ENCODE data around the gene NNT. TPM values are rescaled to one million over a fixed set of nuclear protein-coding genes. Genes with fewer than 3 reads are reported as not detected.
A peak's percentile ranks its signal among the peaks of the same experiment; 100 is the strongest.
"Not testable (repeated sequence)": the region's sequence is repeated elsewhere in the genome, so short reads cannot be mapped to it uniquely, and the experiment has no call there.

NNT gene
- total RNA-seq, 1 experiment from 2014 or later, result 112 TPM

DNA sequence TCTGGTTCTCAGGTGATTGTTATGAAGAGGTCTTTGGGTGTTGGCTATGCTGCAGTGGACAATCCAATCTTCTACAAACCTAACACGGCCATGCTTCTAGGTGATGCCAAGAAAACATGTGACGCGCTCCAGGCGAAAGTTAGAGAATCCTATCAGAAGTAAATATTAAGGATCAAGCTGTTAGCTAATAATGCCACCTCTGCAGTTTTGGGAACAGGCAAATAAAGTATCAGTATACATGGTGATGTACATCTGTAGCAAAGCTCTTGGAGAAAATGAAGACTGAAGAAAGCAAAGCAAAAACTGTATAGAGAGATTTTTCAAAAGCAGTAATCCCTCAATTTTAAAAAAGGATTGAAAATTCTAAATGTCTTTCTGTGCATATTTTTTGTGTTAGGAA is 101.3 kb downstream of the NNT start:
- Histone ChIP-seq H3K36me3 (ENCODE audit: low read depth) (no peaks in the 10 kb centered on the region), H3K27ac (no peak overlapping the region), H3F3A (ENCODE audit: insufficient read depth, low read depth) (no peaks in the 10 kb centered on the region), H3K4me2 (no peak overlapping the region), H3K4me1 (replicated peaks; ENCODE audit: insufficient read depth) (no peaks in the 10 kb centered on the region), H3K27me3 (ENCODE audit: insufficient read depth, low read depth) (no peaks in the 10 kb centered on the region), H3K79me2 (ENCODE audit: low read depth) (no peaks in the 10 kb centered on the region), H4K20me1 (ENCODE audit: insufficient read depth) (0 out of 2 replicates have a peak, but pooled peaks cover 3% of the 10 kb centered on the region), H3K9me3 (ENCODE audit: insufficient read depth, low read depth) (no peaks in the 10 kb centered on the region), H3K9me2 (ENCODE audit: insufficient read depth) (no peaks in the 10 kb centered on the region), H3K4me3 (no peak overlapping the region), H2AFZ (no peak overlapping the region)
- intact Hi-C loops (cut with micrococcal nuclease; ENCODE audit: unreplicated experiment), result no loop called here
- CTCF ChIA-PET, result no interaction called here
- BruUV-seq (replicated peaks), result no TSS peak
- DNase-seq, result peak in 1 of 2 experiments; percentile 25
- TF ChIP-seq EZH2 (IDR thresholded peaks at IDR 0.05; ENCODE audit: low read depth), result no peak
- TF ChIP-seq, protein P1, sequence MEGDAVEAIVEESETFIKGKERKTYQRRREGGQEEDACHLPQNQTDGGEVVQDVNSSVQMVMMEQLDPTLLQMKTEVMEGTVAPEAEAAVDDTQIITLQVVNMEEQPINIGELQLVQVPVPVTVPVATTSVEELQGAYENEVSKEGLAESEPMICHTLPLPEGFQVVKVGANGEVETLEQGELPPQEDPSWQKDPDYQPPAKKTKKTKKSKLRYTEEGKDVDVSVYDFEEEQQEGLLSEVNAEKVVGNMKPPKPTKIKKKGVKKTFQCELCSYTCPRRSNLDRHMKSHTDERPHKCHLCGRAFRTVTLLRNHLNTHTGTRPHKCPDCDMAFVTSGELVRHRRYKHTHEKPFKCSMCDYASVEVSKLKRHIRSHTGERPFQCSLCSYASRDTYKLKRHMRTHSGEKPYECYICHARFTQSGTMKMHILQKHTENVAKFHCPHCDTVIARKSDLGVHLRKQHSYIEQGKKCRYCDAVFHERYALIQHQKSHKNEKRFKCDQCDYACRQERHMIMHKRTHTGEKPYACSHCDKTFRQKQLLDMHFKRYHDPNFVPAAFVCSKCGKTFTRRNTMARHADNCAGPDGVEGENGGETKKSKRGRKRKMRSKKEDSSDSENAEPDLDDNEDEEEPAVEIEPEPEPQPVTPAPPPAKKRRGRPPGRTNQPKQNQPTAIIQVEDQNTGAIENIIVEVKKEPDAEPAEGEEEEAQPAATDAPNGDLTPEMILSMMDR (conservative IDR thresholded peaks at IDR 0.05), result no peak
- POLR2A ChIA-PET (ENCODE audit: unreplicated experiment), result no interaction called here

DNA sequence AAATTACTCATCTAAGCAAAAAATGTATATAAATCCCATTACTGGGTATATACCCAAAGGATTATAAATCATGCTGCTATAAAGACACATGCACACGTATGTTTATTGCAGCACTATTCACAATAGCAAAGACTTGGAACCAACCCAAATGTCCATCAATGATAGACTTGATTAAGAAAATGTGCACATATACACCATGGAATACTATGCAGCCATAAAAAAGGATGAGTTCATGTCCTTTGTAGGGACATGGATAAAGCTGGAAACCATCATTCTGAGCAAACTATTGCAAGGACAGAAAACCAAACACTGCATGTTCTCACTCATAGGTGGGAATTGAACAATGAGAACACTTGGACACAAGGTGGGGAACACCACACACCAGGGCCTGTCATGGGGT is 103.6 kb downstream of the NNT start:
- H3K9me3 ChIP-seq (ENCODE audit: insufficient read depth, low read depth); H4K20me1 ChIP-seq (ENCODE audit: insufficient read depth); H3K4me3 ChIP-seq; H3K4me2 ChIP-seq; POLR2A ChIA-PET (ENCODE audit: unreplicated experiment); intact Hi-C loops (cut with micrococcal nuclease; ENCODE audit: unreplicated experiment); BruUV-seq (replicated peaks); H3K79me2 ChIP-seq (ENCODE audit: low read depth); H3K27me3 ChIP-seq (ENCODE audit: insufficient read depth, low read depth); DNase-seq; H3K36me3 ChIP-seq (ENCODE audit: low read depth); H3K27ac ChIP-seq; H3K4me1 ChIP-seq (replicated peaks; ENCODE audit: insufficient read depth); H3F3A ChIP-seq (ENCODE audit: insufficient read depth, low read depth); CTCF ChIA-PET; H3K9me2 ChIP-seq (ENCODE audit: insufficient read depth); H2AFZ ChIP-seq: not testable (repeated sequence)

DNA sequence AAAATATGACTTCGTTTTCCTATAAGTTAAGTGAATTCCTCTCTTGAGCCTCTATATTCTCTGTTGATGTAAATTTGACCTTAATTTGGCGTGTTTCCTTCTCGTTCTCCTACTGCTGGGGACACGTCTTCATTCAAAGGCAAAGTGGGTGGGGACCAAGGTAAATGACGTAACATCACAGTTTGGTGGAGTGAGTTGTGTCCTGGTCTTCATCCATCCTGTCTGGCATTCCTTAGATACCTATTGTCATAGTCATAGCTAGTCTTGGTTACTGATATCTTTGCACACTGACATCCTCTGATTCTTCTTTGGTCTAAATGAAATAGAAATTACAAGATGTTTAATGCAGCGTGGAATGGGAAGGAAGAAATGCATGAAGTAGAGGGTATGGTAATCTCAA is 108.5 kb downstream of the NNT start:
- intact Hi-C loops (cut with micrococcal nuclease; ENCODE audit: unreplicated experiment), result no loop called here
- ChIA-PET POLR2A (ENCODE audit: unreplicated experiment) (no interaction called here), CTCF (no interaction called here)
- H3K27me3 ChIP-seq (ENCODE audit: insufficient read depth, low read depth), result 0 out of 2 replicates have a peak, but pooled peaks cover 3% of the 10 kb centered on the region
- H3K9me3 ChIP-seq (ENCODE audit: insufficient read depth, low read depth), result no peaks in the 10 kb centered on the region
- no peaks in the 10 kb centered on the region for H3K9me2 ChIP-seq (ENCODE audit: insufficient read depth)
- 0 out of 2 replicates have a peak overlapping the region, but pooled peaks have one; percentile 4 for H3K4me2 ChIP-seq
- H2AFZ ChIP-seq, result no peak overlapping the region
- 0 out of 2 replicates have a peak, but pooled peaks cover 3% of the 10 kb centered on the region for H4K20me1 ChIP-seq (ENCODE audit: insufficient read depth)
- H3K79me2 ChIP-seq (ENCODE audit: low read depth), result no peaks in the 10 kb centered on the region
- no peak overlapping the region for H3K4me3 ChIP-seq
- BruUV-seq (replicated peaks), result no TSS peak
- peak in 1 of 2 experiments; percentile 48 for DNase-seq
- no peaks in the 10 kb centered on the region for H3K36me3 ChIP-seq (ENCODE audit: low read depth)
- H3F3A ChIP-seq (ENCODE audit: insufficient read depth, low read depth), result no peaks in the 10 kb centered on the region
- H3K27ac ChIP-seq, result no peak overlapping the region
- H3K4me1 ChIP-seq (replicated peaks; ENCODE audit: insufficient read depth), result no peaks in the 10 kb centered on the region
- TF ChIP-seq EZH2 (IDR thresholded peaks at IDR 0.05; ENCODE audit: low read depth), result no peak
- TF ChIP-seq, protein P1 (conservative IDR thresholded peaks at IDR 0.05), result no peak

DNA sequence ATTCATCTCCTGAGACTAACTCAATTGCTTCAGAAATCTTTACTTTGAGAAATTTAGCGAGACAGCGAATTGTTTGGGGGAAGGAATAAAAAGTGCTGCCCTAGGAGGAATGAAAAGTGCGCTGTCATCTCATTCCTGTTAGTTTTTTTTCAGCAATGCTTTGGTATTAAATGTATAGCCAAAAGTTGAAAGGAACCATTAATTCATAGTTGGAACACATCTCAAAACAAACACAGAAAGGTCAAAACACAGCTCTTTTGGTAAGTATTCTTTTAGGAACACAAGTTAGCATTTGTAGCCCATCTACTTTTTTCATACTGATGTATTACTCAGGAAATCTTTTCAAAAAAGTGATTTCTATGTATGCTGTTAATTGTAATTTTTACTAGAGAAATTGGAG is 109.1 kb downstream of the NNT start:
- no peaks in the 10 kb centered on the region for H3K79me2 ChIP-seq (ENCODE audit: low read depth)
- H2AFZ ChIP-seq, result no peak overlapping the region
- H3K9me2 ChIP-seq (ENCODE audit: insufficient read depth), result no peaks in the 10 kb centered on the region
- 0 out of 2 replicates have a peak, but pooled peaks cover 3% of the 10 kb centered on the region for H4K20me1 ChIP-seq (ENCODE audit: insufficient read depth)
- H3K27ac ChIP-seq, result no peak overlapping the region
- ChIA-PET POLR2A (ENCODE audit: unreplicated experiment) (interaction anchor here (0.6 kb wide), 1 partner anchor 1005 kb away, joined by 7 read pairs; no protein-coding TSS in a partner anchor), CTCF (no interaction called here)
- no peaks in the 10 kb centered on the region for H3K9me3 ChIP-seq (ENCODE audit: insufficient read depth, low read depth)
- H3K4me2 ChIP-seq, result no peak overlapping the region
- no peak for TF ChIP-seq EZH2 (IDR thresholded peaks at IDR 0.05; ENCODE audit: low read depth)
- TF ChIP-seq, protein P1 (conservative IDR thresholded peaks at IDR 0.05), result no peak
- H3F3A ChIP-seq (ENCODE audit: insufficient read depth, low read depth), result no peaks in the 10 kb centered on the region
- BruUV-seq (replicated peaks), result no TSS peak
- H3K27me3 ChIP-seq (ENCODE audit: insufficient read depth, low read depth), result 0 out of 2 replicates have a peak, but pooled peaks cover 3% of the 10 kb centered on the region
- DNase-seq, result no peak
- intact Hi-C loops (cut with micrococcal nuclease; ENCODE audit: unreplicated experiment), result no loop called here
- no peaks in the 10 kb centered on the region for H3K36me3 ChIP-seq (ENCODE audit: low read depth)
- H3K4me3 ChIP-seq, result no peak overlapping the region
- no peaks in the 10 kb centered on the region for H3K4me1 ChIP-seq (replicated peaks; ENCODE audit: insufficient read depth)

DNA sequence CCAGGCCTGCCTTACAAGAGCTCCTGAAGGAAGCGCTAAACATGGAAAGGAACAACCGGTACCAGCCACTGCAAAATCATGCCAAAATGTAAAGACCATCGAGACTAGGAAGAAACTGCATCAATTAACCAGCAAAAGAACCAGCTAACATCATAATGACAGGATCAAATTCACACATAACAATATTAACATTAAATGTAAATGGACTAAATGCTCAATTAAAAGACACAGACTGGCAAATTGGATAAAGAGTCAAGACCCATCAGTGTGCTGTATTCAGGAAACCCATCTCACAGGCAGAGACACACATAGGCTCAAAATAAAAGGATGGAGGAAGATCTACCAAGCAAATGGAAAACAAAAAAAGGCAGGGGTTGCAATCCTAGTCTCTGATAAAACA is 116.8 kb downstream of the NNT start:
- H3K27me3 ChIP-seq (ENCODE audit: insufficient read depth, low read depth); H3K9me3 ChIP-seq (ENCODE audit: insufficient read depth, low read depth); intact Hi-C loops (cut with micrococcal nuclease; ENCODE audit: unreplicated experiment); CTCF ChIA-PET; H3K36me3 ChIP-seq (ENCODE audit: low read depth); POLR2A ChIA-PET (ENCODE audit: unreplicated experiment); H2AFZ ChIP-seq; H3K79me2 ChIP-seq (ENCODE audit: low read depth); H3F3A ChIP-seq (ENCODE audit: insufficient read depth, low read depth); H3K4me3 ChIP-seq; BruUV-seq (replicated peaks); H3K27ac ChIP-seq; DNase-seq; H3K4me2 ChIP-seq; H3K9me2 ChIP-seq (ENCODE audit: insufficient read depth); H3K4me1 ChIP-seq (replicated peaks; ENCODE audit: insufficient read depth); H4K20me1 ChIP-seq (ENCODE audit: insufficient read depth): not testable (repeated sequence)

Measured in PC-9 (cell line).